PC-9 (cell line): ENCODE data around the gene CTNNBL1. TPM values are rescaled to one million over a fixed set of nuclear protein-coding genes. Genes with fewer than 3 reads are reported as not detected.

Source experiments
- BruUV-seq: library from RNA; stranded (reverse); fragments of 400-500 nt; replicated peaks from 2 replicates; lab custom pipeline; 2021; lab: Mats Ljungman, UMichigan
- CTCF ChIA-PET: fragments of 300-600 bp; sonication (Branson Sonifier 250); formaldehyde crosslinking; loops from one replicate; lab custom pipeline; 2022; ENCODE audit warnings: antibody characterized with exemption; lab: Charles Lee
- POLR2A ChIA-PET: fragments of 300-600 bp; sonication (Branson Sonifier 250); formaldehyde crosslinking; loops from one replicate; lab custom pipeline; 2022; ENCODE audit warnings: antibody characterized with exemption; ENCODE audit not compliant: unreplicated experiment; lab: Charles Lee
- DNase-seq, 2 experiments: peaks; one replicate each; pipeline versions ENCODE4 v3.0.0 to v3.0.0-alpha.2; 2015 to 2022; ENCODE audit warnings: mixed read lengths in 1 of 2
- H2AFZ ChIP-seq: fragments of 200-600 bp; sonication (generic); 2 replicates; pipeline ENCODE4 v1.8.1; 2017; ENCODE audit warnings: antibody characterized with exemption
- H3F3A ChIP-seq: fragments of 200-600 bp; sonication (generic); 2 replicates; pipeline ENCODE4 v1.8.1; 2017; ENCODE audit warnings: antibody characterized with exemption, mild to moderate bottlenecking, low read depth; ENCODE audit not compliant: insufficient read depth
- H3K27ac ChIP-seq: fragments of 200-600 bp; sonication (generic); 2 replicates; pipeline ENCODE4 v1.6.1; 2016; ENCODE audit warnings: mixed run types
- H3K27me3 ChIP-seq: fragments of 200-600 bp; sonication (generic); 2 replicates; pipeline ENCODE4 v1.6.1; 2016; ENCODE audit warnings: low read depth, mixed run types; ENCODE audit not compliant: insufficient read depth
- H3K36me3 ChIP-seq: fragments of 200-600 bp; sonication (generic); 2 replicates; pipeline ENCODE4 v1.6.1; 2016; ENCODE audit warnings: low read depth, mixed run types
- H3K4me1 ChIP-seq: fragments of 200-600 bp; sonication (generic); replicated peaks from 2 replicates; pipeline ENCODE4 v1.6.1; 2016; ENCODE audit warnings: mixed run types; ENCODE audit not compliant: insufficient read depth
- H3K4me2 ChIP-seq: fragments of 200-600 bp; sonication (generic); 2 replicates; pipeline ENCODE4 v1.6.1; 2017; ENCODE audit warnings: mixed run types
- H3K4me3 ChIP-seq: fragments of 200-600 bp; sonication (generic); 2 replicates; pipeline ENCODE4 v1.6.1; 2016; ENCODE audit warnings: mixed run types
- H3K79me2 ChIP-seq: fragments of 200-600 bp; sonication (generic); 2 replicates; pipeline ENCODE4 v1.6.1; 2017; ENCODE audit warnings: low read depth, mixed run types
- H3K9me2 ChIP-seq: fragments of 200-600 bp; sonication (generic); 2 replicates; pipeline ENCODE4 v1.8.1; 2017; ENCODE audit warnings: mild to moderate bottlenecking; ENCODE audit not compliant: insufficient read depth
- H3K9me3 ChIP-seq: fragments of 200-600 bp; sonication (generic); 2 replicates; pipeline ENCODE4 v1.8.1; 2016; ENCODE audit warnings: low read depth; ENCODE audit not compliant: insufficient read depth
- H4K20me1 ChIP-seq: fragments of 200-600 bp; sonication (generic); 2 replicates; pipeline ENCODE4 v1.8.1; 2017; ENCODE audit not compliant: insufficient read depth
- EZH2 ChIP-seq: fragments of 200-600 bp; sonication (generic); IDR thresholded peaks from 2 replicates; pipeline ENCODE4 v1.8.0; 2017; ENCODE audit warnings: antibody characterized with exemption, low read depth
- intact Hi-C: fragments of 100-400 bp; cut with micrococcal nuclease; formaldehyde crosslinking; loops from one replicate; pipeline ENCODE4 v1.10.0; 2022; ENCODE audit not compliant: unreplicated experiment
- total RNA-seq: library from RNA; stranded (reverse); gene quantifications from 2 replicates; pipeline ENCODE4 v1.2.3, GENCODE V29; 2021
- TF ChIP-seq, protein P1 (sequence below): fragments of 200-600 bp; sonication (generic); conservative IDR thresholded peaks from 2 replicates; pipeline ENCODE4 v1.6.1; 2017; ENCODE audit warnings: mixed run types, antibody characterized with exemption, mild to moderate bottlenecking, moderate library complexity

Gene CTNNBL1
- total RNA-seq, 1 experiment from 2014 or later: 83.5 TPM

DNA sequence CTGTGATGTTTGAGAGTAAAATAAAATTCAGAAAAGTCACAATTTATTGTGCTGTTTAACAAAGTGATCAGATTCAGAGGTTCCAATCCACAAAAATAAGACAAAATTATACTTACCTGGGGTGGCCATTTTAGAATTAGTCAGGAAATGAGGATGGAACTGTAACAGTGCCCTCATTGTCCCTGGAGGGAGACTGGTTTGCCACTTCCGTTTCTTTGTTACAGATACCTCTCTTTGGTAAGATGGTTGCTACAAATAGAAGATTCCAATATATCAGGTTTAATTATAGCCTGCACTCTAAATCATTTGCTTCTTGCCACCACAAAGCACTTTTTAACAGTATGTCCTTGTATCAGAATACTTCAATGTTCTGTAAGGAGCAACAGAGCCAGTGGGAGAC lies 95.6 kb downstream of the CTNNBL1 start:
- no TSS peak for BruUV-seq
- Histone ChIP-seq H3F3A (no peaks in the 10 kb centered on the region), H2AFZ (no peak overlapping the region), H3K79me2 (no peaks in the 10 kb centered on the region), H3K4me1 (no peaks in the 10 kb centered on the region), H3K9me3 (no peaks in the 10 kb centered on the region), H3K27me3 (no peaks in the 10 kb centered on the region), H3K9me2 (no peaks in the 10 kb centered on the region), H3K4me2 (no peak overlapping the region), H3K36me3 (no peaks in the 10 kb centered on the region), H3K27ac (no peak overlapping the region), H3K4me3 (no peak overlapping the region), H4K20me1 (no peaks in the 10 kb centered on the region; the same call in 1 of the 2 replicates)
- DNase-seq: no peak
- POLR2A ChIA-PET: no interaction called here
- intact Hi-C loops: no loop called here
- TF ChIP-seq, protein P1, sequence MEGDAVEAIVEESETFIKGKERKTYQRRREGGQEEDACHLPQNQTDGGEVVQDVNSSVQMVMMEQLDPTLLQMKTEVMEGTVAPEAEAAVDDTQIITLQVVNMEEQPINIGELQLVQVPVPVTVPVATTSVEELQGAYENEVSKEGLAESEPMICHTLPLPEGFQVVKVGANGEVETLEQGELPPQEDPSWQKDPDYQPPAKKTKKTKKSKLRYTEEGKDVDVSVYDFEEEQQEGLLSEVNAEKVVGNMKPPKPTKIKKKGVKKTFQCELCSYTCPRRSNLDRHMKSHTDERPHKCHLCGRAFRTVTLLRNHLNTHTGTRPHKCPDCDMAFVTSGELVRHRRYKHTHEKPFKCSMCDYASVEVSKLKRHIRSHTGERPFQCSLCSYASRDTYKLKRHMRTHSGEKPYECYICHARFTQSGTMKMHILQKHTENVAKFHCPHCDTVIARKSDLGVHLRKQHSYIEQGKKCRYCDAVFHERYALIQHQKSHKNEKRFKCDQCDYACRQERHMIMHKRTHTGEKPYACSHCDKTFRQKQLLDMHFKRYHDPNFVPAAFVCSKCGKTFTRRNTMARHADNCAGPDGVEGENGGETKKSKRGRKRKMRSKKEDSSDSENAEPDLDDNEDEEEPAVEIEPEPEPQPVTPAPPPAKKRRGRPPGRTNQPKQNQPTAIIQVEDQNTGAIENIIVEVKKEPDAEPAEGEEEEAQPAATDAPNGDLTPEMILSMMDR: no peak
- CTCF ChIA-PET: no interaction called here

DNA sequence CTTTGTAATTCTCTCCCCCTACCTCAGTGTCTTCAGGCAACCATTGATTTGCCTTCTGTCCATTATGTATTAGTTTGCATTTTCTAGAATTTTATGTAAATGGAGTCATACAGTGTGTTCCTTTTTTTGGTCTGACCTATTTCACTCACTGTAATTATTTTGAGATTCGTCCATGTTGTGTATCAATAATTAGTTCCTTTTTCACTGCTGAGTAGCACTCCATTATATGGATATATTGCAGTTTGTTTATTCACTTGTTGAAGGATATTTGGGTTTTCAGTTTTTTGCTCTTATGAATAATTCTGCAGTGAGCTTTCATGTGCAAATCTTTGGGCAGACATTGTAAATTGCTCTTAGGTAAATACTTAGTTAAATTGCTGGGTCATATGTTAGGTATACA lies 97.1 kb downstream of the CTNNBL1 start:
- no peaks in the 10 kb centered on the region for H3K79me2 ChIP-seq
- H3K4me3 ChIP-seq: no peak overlapping the region
- ChIA-PET CTCF (no interaction called here), POLR2A (no interaction called here)
- intact Hi-C loops: no loop called here
- H3K4me1 ChIP-seq: no peaks in the 10 kb centered on the region
- H3F3A ChIP-seq: no peaks in the 10 kb centered on the region
- no peaks in the 10 kb centered on the region for H3K27me3 ChIP-seq
- no peaks in the 10 kb centered on the region for H3K9me2 ChIP-seq
- H4K20me1 ChIP-seq: no peaks in the 10 kb centered on the region
- no peaks in the 10 kb centered on the region for H3K9me3 ChIP-seq
- BruUV-seq: no TSS peak
- TF ChIP-seq, protein P1: no peak
- TF ChIP-seq EZH2: no peak
- DNase-seq: no peak
- H3K27ac ChIP-seq: no peak overlapping the region
- no peaks in the 10 kb centered on the region for H3K36me3 ChIP-seq
- no peak overlapping the region for H2AFZ ChIP-seq
- H3K4me2 ChIP-seq: no peak overlapping the region

GRCh38 chr20:37796121-37796520 lies 102.3 kb downstream of the CTNNBL1 start:
- POLR2A ChIA-PET: interaction anchor here (0.6 to 0.7 kb wide), 3 partner anchors 30 to 421 kb away, joined by 3 to 15 read pairs (median 8); no protein-coding TSS in a partner anchor
- H4K20me1 ChIP-seq: no peaks in the 10 kb centered on the region
- intact Hi-C loops: no loop called here
- CTCF ChIA-PET: no interaction called here
- DNase-seq: no peak
- H3K4me2 ChIP-seq: no peak overlapping the region
- no peaks in the 10 kb centered on the region for H3K9me3 ChIP-seq
- no peaks in the 10 kb centered on the region for H3K27me3 ChIP-seq
- H3F3A ChIP-seq: no peaks in the 10 kb centered on the region
- H3K36me3 ChIP-seq: no peaks in the 10 kb centered on the region
- H3K79me2 ChIP-seq: no peaks in the 10 kb centered on the region
- H3K9me2 ChIP-seq: no peaks in the 10 kb centered on the region
- H3K4me1 ChIP-seq: no peaks in the 10 kb centered on the region
- BruUV-seq: no TSS peak
- TF ChIP-seq, protein P1: no peak
- no peak for TF ChIP-seq EZH2
- no peak overlapping the region for H3K4me3 ChIP-seq
- no peak overlapping the region for H3K27ac ChIP-seq
- H2AFZ ChIP-seq: no peak overlapping the region
